Activated CD4-positive, alpha-beta memory T cell treated with anti-CD3 and anti-CD28 coated beads, Interleukin-2, amount 10 ng/mL, durations not matched to agents 7 days and 5 days (primary cell): ENCODE data around the gene RNF19B. TPM values are rescaled to one million over a fixed set of nuclear protein-coding genes. Genes with fewer than 3 reads are reported as not detected.
A peak's percentile ranks its signal among the peaks of the same experiment; 100 is the strongest.

ENCODE experiments used
- CTCF ChIA-PET: fragments of 350-600 bp; sonication (Branson Sonifier 250); formaldehyde crosslinking; loops from one replicate; lab custom pipeline; 2021; ENCODE audit warnings: antibody characterized with exemption, inconsistent platforms; lab: Charles Lee
- POLR2A ChIA-PET: fragments of 350-600 bp; sonication (Branson Sonifier 250); formaldehyde crosslinking; loops from one replicate; lab custom pipeline; 2021; ENCODE audit warnings: antibody characterized with exemption; lab: Charles Lee
- DNase-seq: peaks from one replicate; pipeline ENCODE4 v3.0.0-alpha.2; 2020
- H3K27ac Mint-ChIP-seq: one replicate; pipeline ENCODE4 v1.8.0; 2021; ENCODE audit warnings: mild to moderate bottlenecking, mixed read lengths
- H3K27me3 Mint-ChIP-seq: one replicate; pipeline ENCODE4 v1.8.0; 2021; ENCODE audit warnings: mixed read lengths
- H3K36me3 Mint-ChIP-seq: one replicate; pipeline ENCODE4 v1.8.0; 2021; ENCODE audit warnings: low read depth, mixed read lengths
- H3K4me1 Mint-ChIP-seq: one replicate; pipeline ENCODE4 v1.8.0; 2021; ENCODE audit warnings: mixed read lengths
- H3K4me3 Mint-ChIP-seq: one replicate; pipeline ENCODE4 v1.8.0; 2021; ENCODE audit warnings: mild to moderate bottlenecking, mixed read lengths
- H3K9me3 Mint-ChIP-seq: one replicate; pipeline ENCODE4 v1.8.0; 2021; ENCODE audit warnings: mixed read lengths
- total RNA-seq, 2 experiments: library from RNA; stranded (reverse); gene quantifications; one replicate each; pipeline ENCODE4 v1.2.3, GENCODE V29; 2021

RNF19B gene
- total RNA-seq, 2 experiments from 2014 or later, result 42.9 to 46.9 TPM

- no peak for DNase-seq
- Mint-ChIP-seq H3K4me3 (peak overlapping the region; percentile 72), H3K27ac (peak overlapping the region; percentile 77), H3K4me1 (peaks cover 65% of the 10 kb centered on the region), H3K9me3 (no peaks in the 10 kb centered on the region), H3K36me3 (peaks cover 23% of the 10 kb centered on the region), H3K27me3 (no peaks in the 10 kb centered on the region)
- POLR2A ChIA-PET, result interaction anchor here (0.7 to 2.0 kb wide), 7 partner anchors 10 to 30 kb away, joined by 3 to 8 read pairs (median 5); no protein-coding TSS in a partner anchor
- CTCF ChIA-PET, result interaction anchor here (0.8 to 2.9 kb wide), 3 partner anchors 30 to 165 kb away, joined by 3 to 11 read pairs (median 8); no protein-coding TSS in a partner anchor
These were observed 2.2 kb downstream of the RNF19B start for GRCh38 chr1:32962248-32962896.

DNA sequence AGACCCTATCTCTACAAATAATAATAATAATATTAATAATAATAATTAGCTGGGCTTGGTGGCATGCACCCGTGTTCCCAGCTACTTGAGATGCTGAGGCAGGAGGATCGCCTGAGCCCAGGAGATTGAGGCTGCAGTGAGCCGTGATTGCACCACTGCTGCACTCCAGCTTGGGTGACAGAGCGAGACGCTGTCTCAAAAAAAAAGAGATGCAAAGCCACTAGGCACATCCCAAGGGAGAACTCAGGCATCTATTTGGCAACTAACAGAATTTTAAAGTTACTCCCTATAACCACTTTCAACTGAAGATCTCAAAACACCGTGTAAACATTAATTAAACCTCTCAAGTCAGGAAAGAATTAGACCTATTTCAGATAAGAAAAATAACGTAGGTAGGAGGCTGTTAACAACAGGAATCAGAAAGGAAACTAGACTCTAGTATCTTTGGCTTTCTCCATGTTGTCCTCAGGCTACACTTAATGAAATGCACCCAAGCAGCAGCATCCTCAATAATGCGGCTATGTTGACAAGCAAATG, 3.7 kb downstream of the RNF19B start:
- Mint-ChIP-seq H3K9me3 (no peaks in the 10 kb centered on the region), H3K36me3 (peaks cover 27% of the 10 kb centered on the region), H3K27ac (no peak overlapping the region), H3K27me3 (no peaks in the 10 kb centered on the region), H3K4me1 (peaks cover 63% of the 10 kb centered on the region), H3K4me3 (peak overlapping the region; percentile 22)
- no peak for DNase-seq
- ChIA-PET POLR2A (interaction anchor here (2.0 kb wide), 1 partner anchor 24 kb away, joined by 8 read pairs; no protein-coding TSS in a partner anchor), CTCF (interaction anchor here (2.1 to 2.9 kb wide), 2 partner anchors 28 to 166 kb away, joined by 8 to 11 read pairs; no protein-coding TSS in a partner anchor)

GRCh38 chr1:32960342-32960741, 4.3 kb downstream of the RNF19B start:
- no peak for DNase-seq
- ChIA-PET POLR2A (no interaction called here), CTCF (interaction anchor here (2.1 to 2.9 kb wide), 2 partner anchors 28 to 167 kb away, joined by 8 to 11 read pairs; no protein-coding TSS in a partner anchor)
- H3K27me3 Mint-ChIP-seq, result no peaks in the 10 kb centered on the region
- peaks cover 27% of the 10 kb centered on the region for H3K36me3 Mint-ChIP-seq
- H3K27ac Mint-ChIP-seq, result no peak overlapping the region
- peaks cover 65% of the 10 kb centered on the region for H3K4me1 Mint-ChIP-seq
- no peak overlapping the region for H3K4me3 Mint-ChIP-seq
- no peaks in the 10 kb centered on the region for H3K9me3 Mint-ChIP-seq

DNA sequence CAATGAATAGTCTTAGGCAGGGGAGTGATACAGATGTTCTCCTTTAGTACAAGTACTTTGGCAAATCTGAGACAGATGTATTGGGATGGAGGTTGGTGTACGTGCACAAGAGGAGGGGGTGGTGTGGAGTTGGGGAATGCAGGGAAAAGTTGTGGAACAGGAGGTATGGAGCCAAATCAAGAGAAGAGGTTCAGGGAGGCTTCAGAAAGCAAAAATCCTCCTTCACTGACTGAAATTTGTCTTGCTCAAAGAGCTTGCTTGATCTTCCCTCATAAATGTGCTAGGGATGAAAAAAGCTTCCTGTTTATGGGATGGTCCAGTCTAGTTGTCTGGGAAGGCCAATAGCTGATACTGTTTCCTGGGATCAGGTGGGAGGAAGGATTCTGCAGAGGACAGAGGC, 5.8 kb downstream of the RNF19B start:
- no peak for DNase-seq
- Mint-ChIP-seq H3K27ac (peak overlapping the region; percentile 28), H3K4me1 (peaks cover 72% of the 10 kb centered on the region), H3K4me3 (no peak overlapping the region), H3K9me3 (no peaks in the 10 kb centered on the region), H3K36me3 (peaks cover 35% of the 10 kb centered on the region), H3K27me3 (no peaks in the 10 kb centered on the region)
- POLR2A ChIA-PET, result interaction anchor here (1.8 kb wide), 1 partner anchor 22 kb away, joined by 5 read pairs; no protein-coding TSS in a partner anchor
- CTCF ChIA-PET, result interaction anchor here (1.4 to 2.1 kb wide), 2 partner anchors 22 to 43 kb away, joined by 6 to 7 read pairs; no protein-coding TSS in a partner anchor

GRCh38 chr1:32957017-32957416, 7.6 kb downstream of the RNF19B start:
- H3K27me3 Mint-ChIP-seq, result no peaks in the 10 kb centered on the region
- peaks cover 64% of the 10 kb centered on the region for H3K4me1 Mint-ChIP-seq
- no peak overlapping the region for H3K4me3 Mint-ChIP-seq
- ChIA-PET POLR2A (no interaction called here), CTCF (no interaction called here)
- no peak for DNase-seq
- no peaks in the 10 kb centered on the region for H3K9me3 Mint-ChIP-seq
- peaks cover 28% of the 10 kb centered on the region for H3K36me3 Mint-ChIP-seq
- no peak overlapping the region for H3K27ac Mint-ChIP-seq

DNA sequence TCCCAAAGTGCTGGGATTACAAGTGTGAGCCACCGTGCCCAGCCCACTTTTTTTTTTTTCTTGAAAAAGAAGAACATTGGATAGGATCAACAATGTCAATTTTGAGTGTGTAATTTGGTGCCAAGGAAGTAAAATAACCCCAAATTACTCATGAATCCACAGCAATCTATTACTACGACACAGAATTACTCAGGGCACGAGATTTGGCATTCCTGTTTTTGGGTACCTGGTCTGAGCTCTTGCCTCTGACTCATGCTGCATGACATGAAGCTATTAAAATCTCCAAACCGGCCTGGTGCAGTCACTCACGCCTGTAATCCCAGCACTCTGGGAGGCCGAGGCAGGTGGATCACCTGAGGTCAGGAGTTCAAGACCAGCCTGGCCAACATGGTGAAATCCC, 10.4 kb downstream of the RNF19B start:
- ChIA-PET CTCF (interaction anchor here (0.7 to 1.3 kb wide), 6 partner anchors 10 to 223 kb away, joined by 3 to 6 read pairs (median 3); partner anchors contain the start of gene RNF19B), POLR2A (interaction anchor here (1.3 to 3.1 kb wide), 3 partner anchors 11 to 38 kb away, joined by 3 to 8 read pairs (median 7); partner anchors contain the start of gene RNF19B)
- DNase-seq, result no peak
- Mint-ChIP-seq H3K4me3 (no peak overlapping the region), H3K4me1 (peaks cover 47% of the 10 kb centered on the region), H3K27me3 (no peaks in the 10 kb centered on the region), H3K36me3 (peaks cover 30% of the 10 kb centered on the region), H3K27ac (no peak overlapping the region), H3K9me3 (no peaks in the 10 kb centered on the region)

GRCh38 chr1:32953495-32953894, 11.1 kb downstream of the RNF19B start:
- CTCF ChIA-PET, result interaction anchor here (0.7 to 1.2 kb wide), 7 partner anchors 8 to 150 kb away, joined by 3 to 4 read pairs (median 3); partner anchors contain the start of gene RNF19B
- Mint-ChIP-seq H3K9me3 (no peaks in the 10 kb centered on the region), H3K4me3 (no peak overlapping the region), H3K27ac (peak overlapping the region; percentile 13), H3K27me3 (no peaks in the 10 kb centered on the region), H3K36me3 (peaks cover 30% of the 10 kb centered on the region), H3K4me1 (peaks cover 46% of the 10 kb centered on the region)
- POLR2A ChIA-PET, result interaction anchor here (1.1 to 3.1 kb wide), 4 partner anchors 11 to 39 kb away, joined by 3 to 8 read pairs (median 6); partner anchors contain the start of gene RNF19B
- no peak for DNase-seq

DNA sequence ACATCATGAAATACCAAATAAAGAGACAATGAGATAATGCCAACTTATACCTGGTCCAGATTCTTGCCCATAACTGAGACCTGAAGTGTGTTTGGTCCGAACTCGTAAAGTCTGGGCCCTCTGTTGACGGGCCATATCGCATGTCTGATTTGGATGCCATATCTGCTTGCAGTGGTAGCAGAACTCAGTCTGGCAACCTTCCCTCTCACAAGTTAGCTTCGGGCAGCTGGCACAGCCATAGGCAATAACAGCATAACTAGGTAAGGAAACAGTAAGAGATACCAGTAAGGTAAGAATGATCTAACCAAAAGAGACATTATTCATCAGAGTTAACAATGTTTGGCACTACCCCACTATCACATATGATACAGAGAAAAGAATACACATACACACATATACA, 15.1 kb downstream of the RNF19B start:
- Mint-ChIP-seq H3K36me3 (peaks cover 49% of the 10 kb centered on the region), H3K4me1 (peaks cover 29% of the 10 kb centered on the region), H3K27me3 (no peaks in the 10 kb centered on the region), H3K9me3 (no peaks in the 10 kb centered on the region), H3K27ac (peak overlapping the region; percentile 45), H3K4me3 (no peak overlapping the region)
- DNase-seq, result no peak
- ChIA-PET CTCF (interaction anchor here (1.1 to 1.4 kb wide), 2 partner anchors 73 to 178 kb away, joined by 3 read pairs; no protein-coding TSS in a partner anchor), POLR2A (interaction anchor here (2.8 kb wide), 1 partner anchor 15 kb away, joined by 9 read pairs; the partner anchor contains the start of gene RNF19B)

GRCh38 chr1:32948905-32949304, 15.7 kb downstream of the RNF19B start:
- no peak overlapping the region for H3K4me3 Mint-ChIP-seq
- H3K36me3 Mint-ChIP-seq, result peaks cover 55% of the 10 kb centered on the region
- no peak for DNase-seq
- peaks cover 29% of the 10 kb centered on the region for H3K4me1 Mint-ChIP-seq
- no peak overlapping the region for H3K27ac Mint-ChIP-seq
- ChIA-PET CTCF (interaction anchor here (1.0 kb wide), 1 partner anchor 53 kb away, joined by 3 read pairs; no protein-coding TSS in a partner anchor), POLR2A (no interaction called here)
- no peaks in the 10 kb centered on the region for H3K9me3 Mint-ChIP-seq
- no peaks in the 10 kb centered on the region for H3K27me3 Mint-ChIP-seq

DNA sequence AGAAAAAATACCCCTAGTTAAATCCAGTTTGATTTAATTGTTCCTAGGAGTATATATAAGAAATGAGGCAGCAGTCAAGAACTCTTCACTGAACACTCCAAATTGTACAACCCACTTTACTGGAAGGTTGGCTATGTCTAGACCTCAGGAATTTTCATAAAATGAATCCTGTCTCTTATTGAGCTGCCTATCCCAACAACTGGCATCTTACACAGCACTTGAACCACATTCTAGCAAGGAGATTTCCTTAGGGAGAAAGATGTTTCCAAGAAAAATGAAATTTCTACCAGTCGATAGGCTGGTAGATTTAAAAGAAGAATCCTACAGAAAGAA, 16.3 kb downstream of the RNF19B start:
- no peaks in the 10 kb centered on the region for H3K9me3 Mint-ChIP-seq
- no peak for DNase-seq
- no peak overlapping the region for H3K4me3 Mint-ChIP-seq
- ChIA-PET CTCF (interaction anchor here (1.0 kb wide), 1 partner anchor 53 kb away, joined by 3 read pairs; no protein-coding TSS in a partner anchor), POLR2A (interaction anchor here (0.7 kb wide), 1 partner anchor 16 kb away, joined by 4 read pairs; the partner anchor contains the start of gene RNF19B)
- no peak overlapping the region for H3K27ac Mint-ChIP-seq
- H3K36me3 Mint-ChIP-seq, result peaks cover 58% of the 10 kb centered on the region
- H3K4me1 Mint-ChIP-seq, result peaks cover 29% of the 10 kb centered on the region
- no peaks in the 10 kb centered on the region for H3K27me3 Mint-ChIP-seq

GRCh38 chr1:32947669-32948389, 16.8 kb downstream of the RNF19B start:
- POLR2A ChIA-PET, result interaction anchor here (0.7 kb wide), 1 partner anchor 16 kb away, joined by 4 read pairs; the partner anchor contains the start of gene RNF19B
- peaks cover 25% of the 10 kb centered on the region for H3K4me1 Mint-ChIP-seq
- H3K27me3 Mint-ChIP-seq, result no peaks in the 10 kb centered on the region
- peaks cover 60% of the 10 kb centered on the region for H3K36me3 Mint-ChIP-seq
- CTCF ChIA-PET, result interaction anchor here (0.7 to 1.0 kb wide), 2 partner anchors 54 to 187 kb away, joined by 3 read pairs; no protein-coding TSS in a partner anchor
- no peak overlapping the region for H3K27ac Mint-ChIP-seq
- H3K9me3 Mint-ChIP-seq, result no peaks in the 10 kb centered on the region
- H3K4me3 Mint-ChIP-seq, result no peak overlapping the region
- DNase-seq, result no peak

- ChIA-PET POLR2A (interaction anchor here (1.5 kb wide), 1 partner anchor 17 kb away, joined by 4 read pairs; no protein-coding TSS in a partner anchor), CTCF (no interaction called here)
- Mint-ChIP-seq H3K4me3 (no peak overlapping the region), H3K9me3 (no peaks in the 10 kb centered on the region), H3K4me1 (peaks cover 27% of the 10 kb centered on the region), H3K27ac (no peak overlapping the region), H3K27me3 (no peaks in the 10 kb centered on the region), H3K36me3 (peaks cover 68% of the 10 kb centered on the region)
- DNase-seq, result no peak
These were observed 18.2 kb downstream of the RNF19B start for GRCh38 chr1:32946413-32946812.
